Loucy (cell line): ENCODE results near the gene PABPN1L.

Experiments
- H2AFZ ChIP-seq: fragments of 200-600 bp; sonication (generic); 2 replicates; pipeline ENCODE4 v1.6.0; 2016; ENCODE audit warnings: antibody characterized with exemption, mild to moderate bottlenecking, low read length, moderate library complexity
- H3F3A ChIP-seq: fragments of 200-600 bp; 2 replicates; pipeline ENCODE4 v1.6.0; 2016; ENCODE audit warnings: antibody characterized with exemption, low read depth, mild to moderate bottlenecking
- H3K27me3 ChIP-seq: fragments of 200-600 bp; sonication (generic); 2 replicates; pipeline ENCODE4 v1.6.1; 2014; ENCODE audit warnings: low read length, mild to moderate bottlenecking; ENCODE audit not compliant: insufficient read depth, poor library complexity, severe bottlenecking
- H3K36me3 ChIP-seq: fragments of 200-600 bp; sonication (generic); 2 replicates; pipeline ENCODE4 v1.6.1; 2016; ENCODE audit warnings: low read length; ENCODE audit not compliant: insufficient read depth
- H3K4me1 ChIP-seq: fragments of 200-600 bp; sonication (generic); 2 replicates; pipeline ENCODE4 v1.5.1; 2014; ENCODE audit warnings: low read length, mild to moderate bottlenecking; ENCODE audit not compliant: insufficient read depth, poor library complexity, severe bottlenecking
- H3K4me2 ChIP-seq: fragments of 200-600 bp; sonication (generic); 2 replicates; pipeline ENCODE4 v1.6.0; 2014; ENCODE audit warnings: antibody characterized with exemption, low read length, low read depth, mild to moderate bottlenecking; ENCODE audit not compliant: poor library complexity, severe bottlenecking
- H3K4me3 ChIP-seq: fragments of 200-600 bp; sonication (generic); 2 replicates; pipeline ENCODE4 v1.5.1; 2014; ENCODE audit warnings: low read length, mild to moderate bottlenecking, mixed read lengths; ENCODE audit not compliant: poor library complexity, severe bottlenecking
- H3K79me2 ChIP-seq: fragments of 200-600 bp; sonication (generic); 2 replicates; pipeline ENCODE4 v1.6.1; 2014; ENCODE audit warnings: low read length; ENCODE audit not compliant: insufficient read depth
- H3K9ac ChIP-seq: fragments of 200-600 bp; sonication (generic); 2 replicates; pipeline ENCODE4 v1.6.0; 2014; ENCODE audit warnings: mild to moderate bottlenecking, low read depth, low read length, moderate library complexity; ENCODE audit not compliant: poor library complexity, severe bottlenecking
- H3K9me2 ChIP-seq: fragments of 200-600 bp; sonication (generic); replicated peaks from 2 replicates; pipeline ENCODE4 v1.6.1; 2016; ENCODE audit warnings: low read depth, low read length, mixed read lengths
- H3K9me3 ChIP-seq: fragments of 200-600 bp; sonication (generic); 2 replicates; pipeline ENCODE4 v1.6.1; 2014; ENCODE audit warnings: mild to moderate bottlenecking, antibody characterized with exemption, low read length, low read depth; ENCODE audit not compliant: insufficient read depth
- H4K20me1 ChIP-seq: fragments of 200-600 bp; sonication (generic); 2 replicates; pipeline ENCODE4 v1.6.0; 2014; ENCODE audit warnings: antibody characterized with exemption, low read length, mild to moderate bottlenecking; ENCODE audit not compliant: insufficient read depth, poor library complexity, severe bottlenecking
- EZH2phosphoT487 ChIP-seq: fragments of 200-600 bp; IDR thresholded peaks from 2 replicates; pipeline ENCODE4 v1.6.1; 2018; ENCODE audit warnings: antibody characterized with exemption, mild to moderate bottlenecking, moderate library complexity, borderline replicate concordance
- TF ChIP-seq, protein P1 (sequence below): fragments of 200-600 bp; sonication (generic); conservative IDR thresholded peaks from 2 replicates; pipeline ENCODE4 v1.5.1; 2014; ENCODE audit warnings: mild to moderate bottlenecking, antibody characterized with exemption, low read length

PABPN1L gene

DNA sequence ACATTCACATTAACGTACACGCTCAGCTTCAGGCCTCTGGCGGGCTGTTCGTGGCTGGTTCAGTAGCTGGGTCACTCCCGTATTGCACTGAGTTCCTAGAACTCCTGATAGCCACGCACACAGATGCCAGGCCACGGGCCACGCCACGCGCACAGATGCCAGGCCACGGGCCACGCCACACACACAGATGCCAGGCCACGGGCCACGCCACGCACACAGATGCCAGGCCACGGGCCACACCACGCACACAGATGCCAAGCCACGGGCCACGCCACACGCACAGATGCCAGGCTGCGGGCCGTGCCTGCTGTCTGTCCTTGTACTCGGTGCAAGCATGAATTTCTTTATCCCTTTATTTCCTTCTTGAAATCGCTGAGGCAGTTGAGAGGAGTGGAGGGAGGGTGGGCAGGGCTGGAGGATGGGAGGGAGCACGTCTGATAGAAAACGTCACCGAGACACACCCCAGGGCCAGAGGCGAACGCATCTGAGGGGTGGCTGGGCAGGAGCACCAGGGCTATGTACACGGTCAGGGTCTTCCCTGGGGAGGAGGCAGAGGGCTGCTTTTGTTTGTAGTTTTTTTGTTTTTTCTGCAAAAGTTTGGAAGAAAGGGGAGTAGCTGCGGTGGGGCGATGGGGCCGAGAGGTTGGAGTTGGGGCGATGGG, 8.6 kb upstream of the PABPN1L start:
- TF ChIP-seq EZH2phosphoT487, result no peak
- TF ChIP-seq, protein P1, sequence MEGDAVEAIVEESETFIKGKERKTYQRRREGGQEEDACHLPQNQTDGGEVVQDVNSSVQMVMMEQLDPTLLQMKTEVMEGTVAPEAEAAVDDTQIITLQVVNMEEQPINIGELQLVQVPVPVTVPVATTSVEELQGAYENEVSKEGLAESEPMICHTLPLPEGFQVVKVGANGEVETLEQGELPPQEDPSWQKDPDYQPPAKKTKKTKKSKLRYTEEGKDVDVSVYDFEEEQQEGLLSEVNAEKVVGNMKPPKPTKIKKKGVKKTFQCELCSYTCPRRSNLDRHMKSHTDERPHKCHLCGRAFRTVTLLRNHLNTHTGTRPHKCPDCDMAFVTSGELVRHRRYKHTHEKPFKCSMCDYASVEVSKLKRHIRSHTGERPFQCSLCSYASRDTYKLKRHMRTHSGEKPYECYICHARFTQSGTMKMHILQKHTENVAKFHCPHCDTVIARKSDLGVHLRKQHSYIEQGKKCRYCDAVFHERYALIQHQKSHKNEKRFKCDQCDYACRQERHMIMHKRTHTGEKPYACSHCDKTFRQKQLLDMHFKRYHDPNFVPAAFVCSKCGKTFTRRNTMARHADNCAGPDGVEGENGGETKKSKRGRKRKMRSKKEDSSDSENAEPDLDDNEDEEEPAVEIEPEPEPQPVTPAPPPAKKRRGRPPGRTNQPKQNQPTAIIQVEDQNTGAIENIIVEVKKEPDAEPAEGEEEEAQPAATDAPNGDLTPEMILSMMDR, result no peak
- no peak overlapping the region for H2AFZ ChIP-seq
- no peak overlapping the region for H3K4me3 ChIP-seq
- no peaks in the 10 kb centered on the region for H3K4me1 ChIP-seq
- no peaks in the 10 kb centered on the region for H3K9me2 ChIP-seq
- peaks cover 23% of the 10 kb centered on the region; the same call in 1 of the 2 replicates for H3K36me3 ChIP-seq
- no peaks in the 10 kb centered on the region for H3K79me2 ChIP-seq
- H3K9ac ChIP-seq, result no peak overlapping the region
- no peaks in the 10 kb centered on the region for H3K27me3 ChIP-seq
- no peaks in the 10 kb centered on the region for H3F3A ChIP-seq
- no peaks in the 10 kb centered on the region for H4K20me1 ChIP-seq
- H3K4me2 ChIP-seq, result no peak overlapping the region
- no peaks in the 10 kb centered on the region for H3K9me3 ChIP-seq

DNA sequence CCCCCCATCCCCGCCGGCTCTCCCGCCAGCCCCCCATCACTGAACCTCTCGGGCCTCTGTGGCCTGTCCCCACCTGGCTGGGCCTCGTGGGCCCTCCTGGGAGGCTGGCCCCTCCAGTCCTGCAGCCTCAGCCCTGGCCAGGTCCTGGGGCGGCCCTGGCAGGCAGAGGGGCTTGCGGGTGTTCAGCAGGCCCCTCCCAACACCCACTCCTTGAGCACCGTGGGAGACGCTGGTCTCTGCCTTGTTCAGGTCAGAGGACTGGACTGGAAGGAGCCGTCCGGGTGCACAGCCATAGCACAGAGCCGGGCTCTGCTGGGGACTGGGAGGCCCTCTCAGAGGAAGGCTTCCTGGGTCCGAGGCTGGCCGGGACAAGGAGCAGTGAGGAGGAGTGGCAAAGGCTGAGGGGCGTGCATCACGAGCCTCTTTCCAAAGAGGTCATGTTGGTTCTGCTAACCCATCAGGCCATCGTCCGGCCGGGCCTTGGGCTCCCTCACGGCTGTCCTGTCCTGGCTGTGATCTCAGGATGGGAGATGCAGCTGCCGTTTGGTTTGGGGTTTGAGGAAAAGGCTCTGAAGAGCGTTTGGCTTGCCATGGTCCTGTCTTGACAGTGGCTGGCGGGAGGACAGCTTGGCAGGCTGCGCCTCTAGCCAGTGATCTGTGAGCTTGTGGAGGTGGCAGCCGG, 6.3 kb upstream of the PABPN1L start:
- H4K20me1 ChIP-seq, result no peaks in the 10 kb centered on the region
- no peaks in the 10 kb centered on the region for H3K79me2 ChIP-seq
- no peak for TF ChIP-seq EZH2phosphoT487
- TF ChIP-seq, protein P1, result no peak
- H3K9ac ChIP-seq, result no peak overlapping the region
- H3F3A ChIP-seq, result no peaks in the 10 kb centered on the region
- H2AFZ ChIP-seq, result no peak overlapping the region
- no peaks in the 10 kb centered on the region for H3K9me2 ChIP-seq
- H3K4me1 ChIP-seq, result no peaks in the 10 kb centered on the region
- H3K27me3 ChIP-seq, result no peaks in the 10 kb centered on the region
- no peak overlapping the region for H3K4me2 ChIP-seq
- no peaks in the 10 kb centered on the region for H3K9me3 ChIP-seq
- no peak overlapping the region for H3K4me3 ChIP-seq
- H3K36me3 ChIP-seq, result peaks cover 9% of the 10 kb centered on the region; the same call in 1 of the 2 replicates

DNA sequence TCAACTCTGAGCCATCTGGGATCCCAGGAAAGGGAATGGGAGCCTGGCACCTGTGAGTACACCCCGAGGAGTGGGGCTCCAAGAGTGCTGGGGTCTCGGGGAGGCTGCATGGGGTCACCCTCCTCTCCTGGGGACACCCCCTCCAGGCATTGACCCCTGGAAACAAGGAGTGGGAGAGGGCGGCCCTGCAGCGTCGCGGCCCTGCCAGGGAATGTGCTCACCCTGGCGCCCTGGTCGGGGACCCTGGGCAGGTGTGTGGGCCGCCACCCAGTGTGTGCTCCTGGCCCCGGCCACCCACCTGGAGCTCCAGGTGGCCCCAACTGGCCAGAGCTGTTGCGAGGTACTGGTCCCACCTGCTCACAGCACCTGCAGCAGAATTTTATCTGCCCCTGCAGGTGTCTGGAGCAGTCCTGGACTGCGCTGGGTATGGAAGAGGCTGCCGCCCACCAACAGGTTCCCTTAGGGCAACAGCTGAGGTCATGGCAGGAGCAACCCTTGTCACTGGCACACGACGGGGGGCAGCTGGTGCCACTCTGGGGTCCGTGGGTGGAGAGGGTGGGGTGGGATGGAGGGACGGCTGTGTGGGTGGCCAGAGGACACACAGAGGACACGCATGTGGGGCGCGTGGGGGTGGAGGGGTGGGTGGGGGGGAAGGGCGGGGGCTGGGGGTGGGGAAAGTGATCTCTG, 5.4 kb upstream of the PABPN1L start:
- no peaks in the 10 kb centered on the region for H4K20me1 ChIP-seq

More for the DNA sequence above, 5.4 kb upstream of the PABPN1L start:
- no peak overlapping the region for H3K9ac ChIP-seq
- H3K4me1 ChIP-seq, result no peaks in the 10 kb centered on the region
- no peaks in the 10 kb centered on the region for H3K9me2 ChIP-seq
- H3F3A ChIP-seq, result no peaks in the 10 kb centered on the region
- no peaks in the 10 kb centered on the region for H3K27me3 ChIP-seq
- H3K4me3 ChIP-seq, result no peak overlapping the region
- no peaks in the 10 kb centered on the region for H3K79me2 ChIP-seq
- H3K36me3 ChIP-seq, result peaks cover 9% of the 10 kb centered on the region; the same call in 1 of the 2 replicates
- TF ChIP-seq, protein P1, result no peak
- no peak for TF ChIP-seq EZH2phosphoT487
- no peak overlapping the region for H3K4me2 ChIP-seq
- no peak overlapping the region for H2AFZ ChIP-seq
- no peaks in the 10 kb centered on the region for H3K9me3 ChIP-seq
